SK-N-SH (cell line): ENCODE results near the gene CRYBG2. TPM values are rescaled to one million over a fixed set of nuclear protein-coding genes. Genes with fewer than 3 reads are reported as not detected.

ENCODE experiments used
- CTCF ChIA-PET: fragments of 300-600, 350-600 bp; formaldehyde crosslinking; extraction: SDS; loops from one replicate; lab custom pipeline; 2021; lab: Yijun Ruan, JAX
- POLR2A ChIA-PET: fragments of 350-600 bp; sonication (Branson Sonifier 250); formaldehyde crosslinking; extraction: SDS; loops from one replicate; lab custom pipeline; 2020; ENCODE audit warnings: antibody characterized with exemption, inconsistent platforms; lab: Yijun Ruan, JAX
- DNase-seq: peaks from one replicate; pipeline ENCODE4 v3.0.0; 2012
- H2AFZ ChIP-seq: fragments of 200-600 bp; sonication (generic); 2 replicates; pipeline ENCODE4 v1.8.1; 2016; ENCODE audit warnings: antibody characterized with exemption, mild to moderate bottlenecking, low read depth
- H3F3A ChIP-seq: fragments of 200-600 bp; sonication (generic); replicated peaks from 2 replicates; pipeline ENCODE3; 2016; ENCODE audit warnings: antibody characterized with exemption, mild to moderate bottlenecking; ENCODE audit not compliant: insufficient read depth
- H3K27ac ChIP-seq, 2 experiments: fragments of 200-500 bp in 1 of 2; fragments of 200-600 bp in 1 of 2; sonication (Bioruptor generic) in 1 of 2; sonication (generic), shearing (Covaris generic) in 1 of 2; 2 replicates each; pipeline versions ENCODE4 v1.5.1 to v1.6.1; 2014 to 2016; ENCODE audit warnings: low read depth in 2 of 2, inconsistent platforms in 1 of 2, low read length in 1 of 2, mild to moderate bottlenecking in 1 of 2, mixed read lengths in 1 of 2
- H3K27me3 ChIP-seq: fragments of 200-600 bp; sonication (generic), shearing (Covaris generic); 2 replicates; pipeline ENCODE4 v1.6.1; 2016; ENCODE audit warnings: mixed run types; ENCODE audit not compliant: insufficient read depth
- H3K36me3 ChIP-seq, 2 experiments: fragments of 200-500 bp in 1 of 2; fragments of 200-600 bp in 1 of 2; sonication (Bioruptor generic) in 1 of 2; sonication (generic) in 1 of 2; replicated peaks in 1 of 2; 2 replicates each; pipeline versions ENCODE3 to v1.5.1; 2014 to 2016; ENCODE audit warnings: low read length in 1 of 2, mild to moderate bottlenecking in 1 of 2; ENCODE audit not compliant: insufficient read depth in 2 of 2, control insufficient read depth in 1 of 2
- H3K4me1 ChIP-seq, 2 experiments: fragments of 200-500 bp in 1 of 2; fragments of 200-600 bp in 1 of 2; sonication (Bioruptor generic) in 1 of 2; sonication (generic), shearing (Covaris generic) in 1 of 2; 2 replicates each; pipeline versions ENCODE4 v1.5.1 to v1.6.1; 2014 to 2016; ENCODE audit warnings: low read depth in 1 of 2, low read length in 1 of 2, mixed run types in 1 of 2; ENCODE audit not compliant: insufficient read depth in 2 of 2, control insufficient read depth in 1 of 2
- H3K4me2 ChIP-seq: fragments of 200-600 bp; sonication (generic), shearing (Covaris generic); 2 replicates; pipeline ENCODE4 v1.6.1; 2017; ENCODE audit warnings: mixed run types
- H3K4me3 ChIP-seq, 2 experiments: fragments of 200-500 bp in 1 of 2; fragments of 200-600 bp in 1 of 2; sonication (Bioruptor generic) in 1 of 2; sonication (generic), shearing (Covaris generic) in 1 of 2; 2 replicates each; pipeline versions ENCODE4 v1.5.1 to v1.8.1; 2014 to 2016; ENCODE audit warnings: low read depth in 2 of 2, inconsistent platforms in 1 of 2, low read length in 1 of 2, mild to moderate bottlenecking in 1 of 2, mixed read lengths in 1 of 2, moderate library complexity in 1 of 2
- H3K79me2 ChIP-seq: fragments of 200-600 bp; sonication (generic); 2 replicates; pipeline ENCODE4 v1.8.1; 2017; ENCODE audit warnings: mild to moderate bottlenecking; ENCODE audit not compliant: insufficient read depth
- H3K9ac ChIP-seq: fragments of 200-600 bp; sonication (generic); 2 replicates; pipeline ENCODE4 v1.6.1; 2017; ENCODE audit warnings: mixed run types
- H3K9me2 ChIP-seq: fragments of 200-600 bp; sonication (generic); 2 replicates; pipeline ENCODE4 v1.6.1; 2017; ENCODE audit warnings: mixed run types
- H3K9me3 ChIP-seq: fragments of 200-600 bp; sonication (generic); 2 replicates; pipeline ENCODE4 v1.6.1; 2017; ENCODE audit warnings: mixed run types, mild to moderate bottlenecking, moderate library complexity
- H4K20me1 ChIP-seq: fragments of 200-600 bp; sonication (generic); 2 replicates; pipeline ENCODE4 v1.6.1; 2017; ENCODE audit warnings: mild to moderate bottlenecking, mixed run types; ENCODE audit not compliant: insufficient read depth
- CTCF ChIP-seq: fragments of 200-600 bp; sonication (generic); IDR thresholded peaks from 2 replicates; pipeline ENCODE4 v1.6.1; 2017; ENCODE audit warnings: antibody characterized with exemption, mild to moderate bottlenecking, moderate library complexity
- ELF1 ChIP-seq: IDR thresholded peaks from 2 replicates; pipeline ENCODE4 v1.4.0; 2012
- FOSL2 ChIP-seq: IDR thresholded peaks from 2 replicates; pipeline ENCODE4 v1.4.0; 2012; ENCODE audit warnings: low read depth, mild to moderate bottlenecking, moderate library complexity, borderline replicate concordance
- FOXJ3 ChIP-seq: sonication (generic); formaldehyde crosslinking; IDR thresholded peaks from 2 replicates; pipeline ENCODE4 v1.5.1; 2020; ENCODE audit warnings: mild to moderate bottlenecking, missing genetic modification reagents
- GATA2 ChIP-seq: sonication (generic); formaldehyde crosslinking; IDR thresholded peaks from 2 replicates; pipeline ENCODE4 v1.5.0; 2020; ENCODE audit warnings: mild to moderate bottlenecking, missing genetic modification reagents
- IRF3 ChIP-seq: fragments of 150-350 bp; IDR thresholded peaks from 2 replicates; pipeline ENCODE4 v1.6.1; 2016; ENCODE audit warnings: mild to moderate bottlenecking, low read depth, low read length
- JUND ChIP-seq: IDR thresholded peaks from 2 replicates; pipeline ENCODE4 v1.4.0; 2012
- MEF2A ChIP-seq: IDR thresholded peaks from 2 replicates; pipeline ENCODE4 v1.4.0; 2012; ENCODE audit warnings: low read depth, borderline replicate concordance
- MXI1 ChIP-seq: IDR thresholded peaks from 2 replicates; pipeline ENCODE4 v1.6.1; 2012; ENCODE audit warnings: mild to moderate bottlenecking, low read depth, low read length, improper control_type of control experiment
- NFIC ChIP-seq: IDR thresholded peaks from 2 replicates; pipeline ENCODE4 v1.4.0; 2012; ENCODE audit warnings: borderline replicate concordance
- NRF1 ChIP-seq: IDR thresholded peaks from 2 replicates; pipeline ENCODE4 v1.6.1; 2012; ENCODE audit warnings: low read depth, mild to moderate bottlenecking, low read length
- PBX3 ChIP-seq: IDR thresholded peaks from 2 replicates; pipeline ENCODE4; 2012
- POLR2AphosphoS5 ChIP-seq: IDR thresholded peaks from 2 replicates; pipeline ENCODE4 v1.6.1; 2012; ENCODE audit warnings: low read depth, low read length
- RAD21 ChIP-seq: IDR thresholded peaks from 2 replicates; pipeline ENCODE4 v1.6.1; 2012; ENCODE audit warnings: mild to moderate bottlenecking, low read length
- REST ChIP-seq: IDR thresholded peaks from 2 replicates; pipeline ENCODE4 v1.6.1; 2012; ENCODE audit warnings: mild to moderate bottlenecking, low read depth, low read length, moderate library complexity
- SIN3A ChIP-seq: IDR thresholded peaks from 2 replicates; pipeline ENCODE4 v1.6.1; 2012; ENCODE audit warnings: low read depth, mild to moderate bottlenecking, low read length, moderate library complexity, borderline replicate concordance
- SMC3 ChIP-seq: IDR thresholded peaks from 2 replicates; pipeline ENCODE4 v1.6.1; 2012; ENCODE audit warnings: low read depth, low read length, improper control_type of control experiment
- TCF12 ChIP-seq: IDR thresholded peaks from 2 replicates; pipeline ENCODE4 v1.4.0; 2012
- TEAD4 ChIP-seq: IDR thresholded peaks from 2 replicates; pipeline ENCODE4 v1.4.0; 2012; ENCODE audit warnings: mild to moderate bottlenecking, borderline replicate concordance; ENCODE audit not compliant: insufficient read depth
- USF1 ChIP-seq: IDR thresholded peaks from 2 replicates; pipeline ENCODE4 v1.4.0; 2012; ENCODE audit warnings: low read depth, borderline replicate concordance
- YY1 ChIP-seq: IDR thresholded peaks from 2 replicates; pipeline ENCODE4 v1.4.0; 2012; ENCODE audit warnings: low read depth, mild to moderate bottlenecking
- whole genome bisulfite sequencing: methylation state at CpG from one replicate; pipeline ENCODE4 v1.1.6; 2017; ENCODE audit warnings: low lambda C conversion rate; 5-methylcytosine and 5-hydroxymethylcytosine counted together
- polyA plus RNA-seq, 3 experiments: library from polyadenylated mRNA; depleted of rRNA; stranded (reverse); fragments of >200 nt; gene quantifications; 2 replicates each; pipeline ENCODE4 v1.2.3, GENCODE V29; 2012
- TF ChIP-seq, protein P1 (sequence below): IDR thresholded peaks from 2 replicates; pipeline ENCODE4 v1.4.0; 2012; ENCODE audit warnings: low read depth, borderline replicate concordance

CRYBG2 gene
- polyA plus RNA-seq, 1 of the 3 experiments (the other 2 are of a cell fraction) = 0.08 TPM

- H3F3A ChIP-seq = peaks cover 14% of the 10 kb centered on the region
- H2AFZ ChIP-seq = peak overlapping the region; percentile 56; the same call in 1 of the 2 replicates
- no peaks in the 10 kb centered on the region for H3K9me3 ChIP-seq
- no peaks in the 10 kb centered on the region for H3K79me2 ChIP-seq
- H3K36me3 ChIP-seq = no peaks in the 10 kb centered on the region
- no peak overlapping the region for H3K4me3 ChIP-seq
- 45% methylated on average over 4 of the region's 5 CpGs for WGBS
- H4K20me1 ChIP-seq = no peaks in the 10 kb centered on the region
- no peak for DNase-seq
- no peak overlapping the region for H3K9ac ChIP-seq
- peak overlapping the region; percentile 11 to 86; a peak in 3 of 4 replicates for H3K27ac ChIP-seq
- peaks cover 0 to 6% of the 10 kb centered on the region in 2 experiments; a peak in 2 of 4 replicates for H3K4me1 ChIP-seq
- H3K9me2 ChIP-seq = no peaks in the 10 kb centered on the region
- H3K27me3 ChIP-seq = no peaks in the 10 kb centered on the region
- H3K4me2 ChIP-seq = peak overlapping the region; percentile 56
- CTCF ChIA-PET = interaction anchor here (0.6 to 7.5 kb wide), 7 partner anchors 15 to 449 kb away, joined by 3 to 89 read pairs (median 3); no protein-coding TSS in a partner anchor
- POLR2A ChIA-PET = interaction anchor here (0.6 kb wide), 1 partner anchor 12 kb away, joined by 3 read pairs; no protein-coding TSS in a partner anchor
- TF ChIP-seq JUND (peak; percentile 88), NRF1 (no peak), SIN3A (no peak), USF1 (no peak), REST (peak; percentile 41; the same call in 1 of the 2 replicates), FOSL2 (peak; percentile 91), MEF2A (no peak), SMC3 (no peak), TCF12 (peak; percentile 72), POLR2AphosphoS5 (peak; percentile 64; the same call in 1 of the 2 replicates), MXI1 (no peak), PBX3 (peak; percentile 71), CTCF (no peak), FOXJ3 (no peak), NFIC (peak; percentile 86), ELF1 (no peak), RAD21 (no peak), YY1 (no peak), GATA2 (CRISPR knock-in tag) (no peak), TEAD4 (0 out of 2 replicates have a peak, but pooled peaks have one; percentile 51), IRF3 (no peak)
- TF ChIP-seq, protein P1, sequence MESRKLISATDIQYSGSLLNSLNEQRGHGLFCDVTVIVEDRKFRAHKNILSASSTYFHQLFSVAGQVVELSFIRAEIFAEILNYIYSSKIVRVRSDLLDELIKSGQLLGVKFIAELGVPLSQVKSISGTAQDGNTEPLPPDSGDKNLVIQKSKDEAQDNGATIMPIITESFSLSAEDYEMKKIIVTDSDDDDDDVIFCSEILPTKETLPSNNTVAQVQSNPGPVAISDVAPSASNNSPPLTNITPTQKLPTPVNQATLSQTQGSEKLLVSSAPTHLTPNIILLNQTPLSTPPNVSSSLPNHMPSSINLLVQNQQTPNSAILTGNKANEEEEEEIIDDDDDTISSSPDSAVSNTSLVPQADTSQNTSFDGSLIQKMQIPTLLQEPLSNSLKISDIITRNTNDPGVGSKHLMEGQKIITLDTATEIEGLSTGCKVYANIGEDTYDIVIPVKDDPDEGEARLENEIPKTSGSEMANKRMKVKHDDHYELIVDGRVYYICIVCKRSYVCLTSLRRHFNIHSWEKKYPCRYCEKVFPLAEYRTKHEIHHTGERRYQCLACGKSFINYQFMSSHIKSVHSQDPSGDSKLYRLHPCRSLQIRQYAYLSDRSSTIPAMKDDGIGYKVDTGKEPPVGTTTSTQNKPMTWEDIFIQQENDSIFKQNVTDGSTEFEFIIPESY = peak; percentile 11; the same call in 1 of the 2 replicates
These were observed 24.4 kb upstream of the CRYBG2 start for GRCh38 chr1:26378088-26378878.
